Fibroblast of lung (primary cell): ENCODE data around the gene KIF3A. TPM values are rescaled to one million over a fixed set of nuclear protein-coding genes. Genes with fewer than 3 reads are reported as not detected.
A peak's percentile ranks its signal among the peaks of the same experiment; 100 is the strongest.

Source experiments
- DNase-seq, 2 donors: peaks; one replicate each; pipeline versions ENCODE4 v3.0.0 to v3.0.0-alpha.2; 2010; ENCODE audit warnings: low read depth in 2 of 2
- H2AFZ ChIP-seq: 2 replicates; pipeline ENCODE4 v1.5.1; 2012; ENCODE audit warnings: low read length, control low read depth, inconsistent platforms
- H3K27ac ChIP-seq: 2 replicates; pipeline ENCODE4 v1.5.1; 2011; ENCODE audit warnings: low read length, control low read depth; ENCODE audit not compliant: insufficient read depth
- H3K27me3 ChIP-seq: 2 replicates; pipeline ENCODE4 v1.5.1; 2011; ENCODE audit warnings: mild to moderate bottlenecking, low read length; ENCODE audit not compliant: control insufficient read depth, insufficient read depth
- H3K36me3 ChIP-seq: 2 replicates; pipeline ENCODE4 v1.5.1; 2011; ENCODE audit warnings: low read length; ENCODE audit not compliant: control insufficient read depth, insufficient read depth
- H3K4me1 ChIP-seq: 2 replicates; pipeline ENCODE4 v1.5.1; 2011; ENCODE audit warnings: low read length; ENCODE audit not compliant: control insufficient read depth, insufficient read depth; ENCODE audit errors: extremely low read depth
- H3K4me2 ChIP-seq: 2 replicates; pipeline ENCODE4 v1.5.1; 2011; ENCODE audit warnings: low read length, control low read depth; ENCODE audit not compliant: insufficient read depth; ENCODE audit errors: extremely low read depth
- H3K4me3 ChIP-seq, 4 experiments: fragments of 200-600 bp in 1 of 4; sonication (generic) in 1 of 4; replicated peaks in 1 of 4; 2 replicates each; pipeline ENCODE4 v1.5.1; 2011 to 2016; ENCODE audit warnings: low read length in 4 of 4, low read depth in 3 of 4, mild to moderate bottlenecking in 3 of 4, control low read depth in 2 of 4, inconsistent platforms in 1 of 4, mixed read lengths in 1 of 4; ENCODE audit not compliant: insufficient read depth in 1 of 4; ENCODE audit errors: control extremely low read depth in 1 of 4
- H3K79me2 ChIP-seq: 2 replicates; pipeline ENCODE4 v1.5.1; 2012; ENCODE audit warnings: mild to moderate bottlenecking, low read length, inconsistent platforms; ENCODE audit not compliant: control insufficient read depth, insufficient read depth
- H3K9ac ChIP-seq: 2 replicates; pipeline ENCODE4 v1.5.1; 2011; ENCODE audit warnings: mild to moderate bottlenecking, low read length, control low read depth; ENCODE audit not compliant: insufficient read depth
- H3K9me3 ChIP-seq: 2 replicates; pipeline ENCODE4 v1.5.1; 2012; ENCODE audit warnings: low read depth, low read length; ENCODE audit not compliant: control insufficient read depth, insufficient read depth
- H4K20me1 ChIP-seq: 2 replicates; pipeline ENCODE4 v1.5.1; 2011; ENCODE audit warnings: low read length; ENCODE audit not compliant: control insufficient read depth, insufficient read depth; ENCODE audit errors: extremely low read depth
- EZH2 ChIP-seq: IDR thresholded peaks from 2 replicates; pipeline ENCODE4 v1.5.1; 2012; ENCODE audit warnings: low read length, control low read depth, mild to moderate bottlenecking; ENCODE audit errors: missing control alignments
- polyA plus RNA-seq, 2 donors: library from polyadenylated mRNA; depleted of rRNA in 1 of 2; stranded (reverse) in 1 of 2; unstranded in 1 of 2; fragments of >200 nt; gene quantifications; 2 replicates each; pipeline ENCODE4 v1.2.1, GENCODE V29; 2011 to 2012; ENCODE audit warnings: missing spikeins in 1 of 2
- total RNA-seq: library from RNA; depleted of rRNA; stranded (reverse); fragments of >200 nt; gene quantifications from 2 replicates; pipeline ENCODE4 v1.2.1, GENCODE V29; 2014
- TF ChIP-seq, protein P1 (sequence below), 2 donors: IDR thresholded peaks in 1 of 2; conservative IDR thresholded peaks in 1 of 2; 1 replicate in 1 of 2; 2 replicates in 1 of 2; pipeline ENCODE4 v1.5.1; 2011 to 2012; ENCODE audit warnings: low read length in 2 of 2, control low read depth in 1 of 2, inconsistent platforms in 1 of 2, low read depth in 1 of 2, mild to moderate bottlenecking in 1 of 2

The KIF3A gene
- total and polyA plus RNA-seq, 2 donors (not counting 1 experiment from before 2014, with no cell fraction given): 8.8 to 11.2 TPM

DNA sequence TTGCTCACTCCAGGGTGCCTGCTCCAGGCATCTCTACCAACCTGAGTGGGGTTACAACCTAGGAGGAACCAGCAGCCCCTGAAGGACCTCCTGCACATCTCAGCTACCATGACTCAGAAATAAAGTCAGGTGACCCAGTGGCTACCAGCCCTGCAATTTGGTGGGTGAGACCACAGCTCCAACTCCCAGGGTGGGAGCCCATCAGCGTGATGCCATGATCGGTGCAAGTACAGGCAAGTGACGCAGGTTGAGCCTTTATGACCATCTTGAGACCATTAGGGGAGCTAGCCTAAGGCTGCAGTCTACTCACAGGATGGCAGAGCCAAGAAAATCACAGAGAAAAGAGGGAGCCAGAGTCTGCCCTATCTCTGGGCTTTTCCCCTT, 31.1 kb upstream of the KIF3A start:
- H3K9ac ChIP-seq: no peak overlapping the region
- H3K4me3 ChIP-seq: no peak overlapping the region
- H3K36me3 ChIP-seq: peaks cover 7% of the 10 kb centered on the region
- TF ChIP-seq EZH2: no peak
- TF ChIP-seq, protein P1, sequence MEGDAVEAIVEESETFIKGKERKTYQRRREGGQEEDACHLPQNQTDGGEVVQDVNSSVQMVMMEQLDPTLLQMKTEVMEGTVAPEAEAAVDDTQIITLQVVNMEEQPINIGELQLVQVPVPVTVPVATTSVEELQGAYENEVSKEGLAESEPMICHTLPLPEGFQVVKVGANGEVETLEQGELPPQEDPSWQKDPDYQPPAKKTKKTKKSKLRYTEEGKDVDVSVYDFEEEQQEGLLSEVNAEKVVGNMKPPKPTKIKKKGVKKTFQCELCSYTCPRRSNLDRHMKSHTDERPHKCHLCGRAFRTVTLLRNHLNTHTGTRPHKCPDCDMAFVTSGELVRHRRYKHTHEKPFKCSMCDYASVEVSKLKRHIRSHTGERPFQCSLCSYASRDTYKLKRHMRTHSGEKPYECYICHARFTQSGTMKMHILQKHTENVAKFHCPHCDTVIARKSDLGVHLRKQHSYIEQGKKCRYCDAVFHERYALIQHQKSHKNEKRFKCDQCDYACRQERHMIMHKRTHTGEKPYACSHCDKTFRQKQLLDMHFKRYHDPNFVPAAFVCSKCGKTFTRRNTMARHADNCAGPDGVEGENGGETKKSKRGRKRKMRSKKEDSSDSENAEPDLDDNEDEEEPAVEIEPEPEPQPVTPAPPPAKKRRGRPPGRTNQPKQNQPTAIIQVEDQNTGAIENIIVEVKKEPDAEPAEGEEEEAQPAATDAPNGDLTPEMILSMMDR (conservative IDR thresholded peaks at IDR 0.05 in 1 of 2, IDR thresholded peaks at IDR 0.05 in 1 of 2; ENCODE audit: low read depth in 1 of 2, low read length in 2 of 2): no peak
- no peak for DNase-seq
- no peak overlapping the region for H3K4me2 ChIP-seq
- H3K9me3 ChIP-seq: no peaks in the 10 kb centered on the region
- no peak overlapping the region for H2AFZ ChIP-seq
- H4K20me1 ChIP-seq: no peaks in the 10 kb centered on the region
- H3K79me2 ChIP-seq: peaks cover 57% of the 10 kb centered on the region
- H3K4me1 ChIP-seq: peaks cover 25% of the 10 kb centered on the region
- no peaks in the 10 kb centered on the region for H3K27me3 ChIP-seq
- H3K27ac ChIP-seq: no peak overlapping the region

- Histone ChIP-seq H3K27ac (peak overlapping the region; percentile 50), H3K36me3 (peaks cover 13% of the 10 kb centered on the region), H4K20me1 (no peaks in the 10 kb centered on the region), H3K9ac (no peak overlapping the region), H3K79me2 (peaks cover 49% of the 10 kb centered on the region), H3K9me3 (no peaks in the 10 kb centered on the region), H2AFZ (no peak overlapping the region), H3K4me1 (peaks cover 24% of the 10 kb centered on the region), H3K4me2 (peak overlapping the region; percentile 93), H3K4me3 (peak overlapping the region in 1 of 4 experiments; percentile 33), H3K27me3 (no peaks in the 10 kb centered on the region)
- TF ChIP-seq, protein P1 (conservative IDR thresholded peaks at IDR 0.05 in 1 of 2, IDR thresholded peaks at IDR 0.05 in 1 of 2; ENCODE audit: low read depth in 1 of 2, low read length in 2 of 2): no peak
- no peak for TF ChIP-seq EZH2
- no peak for DNase-seq
Measured at GRCh38 chr5:132767150-132767549, 29.8 kb upstream of the KIF3A start.

DNA sequence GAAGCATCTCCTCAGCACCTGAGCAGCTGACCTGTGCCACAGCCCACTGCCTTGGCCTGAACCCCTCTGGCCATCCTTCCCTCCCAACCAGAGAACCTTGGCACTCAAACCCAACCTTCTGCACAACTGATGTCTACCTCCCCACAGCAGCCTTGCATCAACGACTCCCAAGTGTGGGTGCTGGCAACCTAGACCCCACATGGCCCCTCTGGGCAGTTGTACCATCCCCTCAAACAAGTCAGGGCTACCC, 29.4 kb upstream of the KIF3A start:
- H3K9me3 ChIP-seq: no peaks in the 10 kb centered on the region
- peaks cover 47% of the 10 kb centered on the region for H3K79me2 ChIP-seq
- peaks cover 14% of the 10 kb centered on the region for H3K36me3 ChIP-seq
- H3K27me3 ChIP-seq: no peaks in the 10 kb centered on the region
- H3K4me3 ChIP-seq: no peak overlapping the region
- TF ChIP-seq, protein P1 (conservative IDR thresholded peaks at IDR 0.05 in 1 of 2, IDR thresholded peaks at IDR 0.05 in 1 of 2; ENCODE audit: low read depth in 1 of 2, low read length in 2 of 2): no peak
- no peak for TF ChIP-seq EZH2
- peaks cover 20% of the 10 kb centered on the region for H3K4me1 ChIP-seq
- H4K20me1 ChIP-seq: no peaks in the 10 kb centered on the region
- H3K27ac ChIP-seq: no peak overlapping the region
- no peak overlapping the region for H3K4me2 ChIP-seq
- DNase-seq: no peak
- H3K9ac ChIP-seq: no peak overlapping the region
- H2AFZ ChIP-seq: no peak overlapping the region
